HG03175 (cell line): Measurements from ENCODE around the gene DUSP7.
"Not testable (repeated sequence)": the region's sequence is repeated elsewhere in the genome, so short reads cannot be mapped to it uniquely, and the experiment has no call there.

Experiments
- ATAC-seq: cut with Tn5 transposase; IDR thresholded peaks from one replicate; pipeline ENCODE4 v1.9.1; 2021; ENCODE audit warnings: mild to moderate bottlenecking, moderate library complexity; ENCODE audit not compliant: unreplicated experiment

DUSP7 gene

GRCh38 chr3:52051444-52051843, 4.9 kb downstream of the DUSP7 start:
- no peak for ATAC-seq

- ATAC-seq = no peak
Observed at GRCh38 chr3:52050571-52050970, 5.8 kb downstream of the DUSP7 start.

GRCh38 chr3:52049503-52049902, 6.9 kb downstream of the DUSP7 start:
- no peak for ATAC-seq

GRCh38 chr3:52047295-52047960, 8.9 kb downstream of the DUSP7 start:
- ATAC-seq = no peak

GRCh38 chr3:52046902-52047239, 9.5 kb downstream of the DUSP7 start:
- no peak for ATAC-seq

- ATAC-seq = no peak
Observed at GRCh38 chr3:52046186-52046901, 10.0 kb downstream of the DUSP7 start.

GRCh38 chr3:52044869-52045619, 11.3 kb downstream of the DUSP7 start:
- no peak for ATAC-seq

GRCh38 chr3:52043750-52044149, 12.6 kb downstream of the DUSP7 start:
- ATAC-seq = no peak

- ATAC-seq = not testable (repeated sequence)
Observed at GRCh38 chr3:52043039-52043438, 13.3 kb downstream of the DUSP7 start.

GRCh38 chr3:52041118-52041731, 15.1 kb downstream of the DUSP7 start:
- ATAC-seq = no peak

- ATAC-seq = no peak
Observed at GRCh38 chr3:52040600-52040999, 15.8 kb downstream of the DUSP7 start.

GRCh38 chr3:52039846-52040245, 16.5 kb downstream of the DUSP7 start:
- ATAC-seq = no peak

GRCh38 chr3:52039426-52039825, 16.9 kb downstream of the DUSP7 start:
- ATAC-seq = no peak

- no peak for ATAC-seq
Observed at GRCh38 chr3:52038227-52038626, 18.1 kb downstream of the DUSP7 start.

- no peak for ATAC-seq
Observed at GRCh38 chr3:52037291-52037690, 19.1 kb downstream of the DUSP7 start.

GRCh38 chr3:52036829-52037228, 19.5 kb downstream of the DUSP7 start:
- ATAC-seq = no peak

GRCh38 chr3:52036222-52036694, 20.1 kb downstream of the DUSP7 start:
- no peak for ATAC-seq

- ATAC-seq = no peak
Observed at GRCh38 chr3:52034651-52035050, 21.7 kb downstream of the DUSP7 start.

- ATAC-seq = no peak
Observed at GRCh38 chr3:52034212-52034611, 22.2 kb downstream of the DUSP7 start.

GRCh38 chr3:52033748-52034147, 22.6 kb downstream of the DUSP7 start:
- not testable (repeated sequence) for ATAC-seq

GRCh38 chr3:52032702-52033408, 23.5 kb downstream of the DUSP7 start:
- no peak for ATAC-seq
